GM20431 (cell line): Measurements from ENCODE around the gene SPRED3.
"Not testable (repeated sequence)": the region's sequence is repeated elsewhere in the genome, so short reads cannot be mapped to it uniquely, and the experiment has no call there.

Experiments used
- in situ Hi-C: fragments of 300-500 bp; cut with MseI, MboI; formaldehyde crosslinking; loops from one replicate; pipeline ENCODE4 v1.15.0; 2020; ENCODE audit warnings: low sequenced_read_pairs; ENCODE audit not compliant: unreplicated experiment

SPRED3 gene

DNA sequence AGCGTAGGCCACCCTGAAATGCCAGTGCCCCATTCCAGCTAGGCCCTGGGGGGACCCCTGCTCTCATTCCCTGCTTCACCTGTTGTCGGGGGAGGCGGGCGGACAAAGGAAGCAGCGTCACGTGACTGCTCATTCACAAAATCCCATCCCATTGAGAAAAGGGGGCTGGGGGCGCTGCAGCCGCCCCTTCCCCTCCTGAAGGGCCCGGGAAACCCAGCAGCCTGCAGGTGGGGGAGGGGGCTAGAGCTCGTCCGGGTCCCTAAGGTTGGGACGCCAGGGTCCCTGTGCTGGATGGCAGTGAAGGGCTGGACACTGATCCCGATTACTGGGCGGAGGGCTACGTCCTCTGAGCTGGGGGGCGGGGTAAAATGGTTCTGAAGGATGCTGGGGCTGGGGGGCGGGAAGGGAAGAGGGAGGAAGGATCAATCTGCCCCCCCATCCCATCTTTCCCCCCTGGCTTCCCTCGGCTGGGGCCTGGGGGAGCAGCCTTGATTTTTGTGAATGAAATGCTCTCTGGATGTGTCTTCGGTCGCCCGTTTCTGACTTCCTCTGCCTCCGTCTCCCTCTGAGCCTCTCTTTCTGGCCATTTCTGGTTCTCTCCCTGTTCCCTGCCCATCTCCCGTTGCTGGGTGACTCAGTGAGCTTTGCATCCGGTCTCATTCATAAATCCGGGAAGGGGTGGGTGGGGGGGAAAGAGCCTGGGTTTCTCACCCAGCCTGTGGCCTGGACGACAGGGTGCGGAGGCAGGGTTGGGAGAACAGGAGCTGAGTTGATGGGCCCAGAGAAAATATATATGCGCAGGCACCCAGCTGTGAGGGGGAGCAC lies 816 bp downstream of the SPRED3 start:
- in situ Hi-C loops: no loop called here

DNA sequence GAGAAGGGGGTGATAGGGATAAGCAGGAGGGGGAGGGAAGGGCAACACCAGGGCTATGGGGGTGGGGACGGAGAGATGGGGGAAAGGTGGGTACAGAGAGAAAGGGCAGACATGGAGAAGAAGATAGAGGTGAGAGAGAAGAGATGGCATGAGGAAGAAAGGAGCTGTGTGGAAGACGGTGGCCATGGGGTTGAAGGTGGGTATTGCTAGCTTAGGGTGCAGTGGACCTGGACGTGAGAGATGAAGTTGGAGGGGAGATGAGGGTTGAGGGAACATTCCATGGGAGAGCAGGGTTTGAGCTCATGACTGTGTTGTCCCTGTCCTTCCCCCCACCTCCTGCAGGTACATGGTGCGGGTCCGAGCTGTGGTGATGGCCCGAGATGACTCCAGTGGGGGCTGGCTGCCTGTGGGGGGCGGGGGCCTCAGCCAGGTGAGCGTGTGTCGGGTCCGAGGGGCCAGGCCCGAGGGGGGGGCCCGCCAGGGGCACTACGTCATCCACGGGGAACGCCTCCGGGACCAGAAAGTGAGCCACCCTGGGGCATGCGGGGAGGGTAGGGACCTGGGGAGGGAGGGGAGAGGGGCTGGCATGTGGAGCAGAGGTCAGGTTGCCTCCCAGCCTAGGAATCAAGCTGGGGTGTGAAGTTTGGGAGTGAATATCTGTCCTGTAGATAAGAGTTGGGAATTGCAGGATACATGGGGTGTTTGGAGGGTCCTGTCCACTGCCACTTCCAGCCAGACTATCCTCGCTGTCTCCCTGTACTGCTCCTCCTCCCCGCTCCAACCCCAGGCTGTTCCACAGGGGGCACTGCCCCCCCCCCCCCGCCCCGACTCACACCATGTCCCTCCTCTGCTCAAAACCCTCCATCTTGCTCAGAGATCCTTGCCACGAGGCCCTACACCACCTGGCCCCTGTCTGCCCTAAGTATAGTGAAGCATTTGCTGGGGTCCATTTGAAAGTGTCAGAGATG lies 1.7 kb downstream of the SPRED3 start:
- in situ Hi-C loops: no loop called here

GRCh38 chr19:38391911-38392464 lies 3.5 kb downstream of the SPRED3 start:
- in situ Hi-C loops: no loop called here

DNA sequence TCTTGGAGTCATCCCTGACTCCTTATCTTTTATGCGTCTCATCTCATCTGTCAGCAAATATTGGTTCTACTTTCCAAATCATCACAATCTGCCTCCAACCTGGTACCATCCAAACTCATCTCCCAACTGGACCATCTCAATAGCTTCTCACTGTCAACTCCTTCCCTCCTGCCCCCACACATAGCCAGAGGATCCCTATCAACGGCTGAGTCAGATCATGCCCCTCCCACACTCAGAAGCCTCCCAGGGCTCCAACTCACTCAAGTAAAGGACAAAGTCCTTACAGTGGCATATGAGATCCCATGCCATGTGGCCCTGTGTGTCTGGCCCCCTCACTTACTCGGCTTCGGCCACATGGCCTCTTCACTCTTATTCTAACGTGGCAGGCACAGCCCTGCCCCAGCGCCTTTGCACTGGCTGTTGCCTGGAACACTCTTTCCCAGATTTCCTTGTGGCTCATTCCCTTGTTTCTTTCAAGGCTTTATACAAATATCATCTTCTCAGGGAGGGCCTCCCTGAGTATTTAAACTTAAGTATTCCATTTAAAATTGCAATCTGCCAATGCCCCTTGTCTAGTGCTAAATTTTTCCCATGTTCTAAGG lies 4.3 kb downstream of the SPRED3 start:
- in situ Hi-C loops: no loop called here

- in situ Hi-C loops: no loop called here
Observed at GRCh38 chr19:38394488-38394887, 6.0 kb downstream of the SPRED3 start.

- in situ Hi-C loops: no loop called here
Observed at GRCh38 chr19:38395381-38396114, 7.1 kb downstream of the SPRED3 start.

- in situ Hi-C loops: no loop called here
Observed at GRCh38 chr19:38399081-38399480, 10.6 kb downstream of the SPRED3 start.

DNA sequence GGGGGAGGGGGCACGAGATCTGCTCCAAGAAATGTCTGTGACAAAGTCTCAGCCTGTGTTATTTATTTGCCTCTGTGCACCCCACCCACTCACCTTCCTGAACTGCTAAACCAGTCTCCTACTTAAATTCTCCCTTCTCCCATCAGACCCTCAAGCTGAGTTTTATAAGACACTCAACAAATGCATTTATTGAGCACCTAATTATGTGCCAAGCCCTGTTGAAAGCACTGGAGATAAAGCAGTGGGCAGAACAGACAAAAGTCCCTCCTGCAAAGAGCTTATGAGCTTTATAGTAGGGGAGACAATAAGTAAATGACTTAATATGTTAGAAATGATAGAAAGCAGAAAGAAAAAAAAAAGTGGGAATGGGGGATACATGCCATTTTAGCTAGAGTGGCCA lies 11.0 kb downstream of the SPRED3 start:
- in situ Hi-C loops: no loop called here

GRCh38 chr19:38400361-38400760 lies 11.9 kb downstream of the SPRED3 start:
- in situ Hi-C loops: no loop called here

DNA sequence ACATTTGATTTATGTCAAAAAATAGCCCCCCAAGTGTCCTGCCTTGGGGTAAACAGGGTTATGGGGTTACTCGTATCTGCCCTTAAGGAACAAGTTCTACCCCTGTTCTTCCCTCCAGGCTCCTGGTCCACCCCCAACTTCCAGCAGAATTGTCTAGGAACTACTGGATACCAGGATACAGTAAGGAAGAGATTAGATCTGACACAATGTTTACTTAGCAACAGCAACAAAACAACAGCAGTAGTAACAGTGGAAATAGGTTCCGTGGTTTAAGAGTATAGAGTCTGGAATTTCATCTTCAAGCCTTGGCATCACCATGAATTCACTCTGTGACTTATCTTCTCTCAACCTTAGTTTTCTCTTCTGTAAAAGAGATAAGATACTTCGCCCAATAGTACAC lies 12.7 kb downstream of the SPRED3 start:
- in situ Hi-C loops: no loop called here

- in situ Hi-C loops: no loop called here
Observed at GRCh38 chr19:38402623-38402966, 14.1 kb downstream of the SPRED3 start.

- in situ Hi-C loops: no loop called here
Observed at GRCh38 chr19:38402967-38403674, 14.6 kb downstream of the SPRED3 start, which contains the start of gene FAM98C. Gene FAM98C, plus strand, starts transcription at chr19:38403093. Its CDS starts 61 bp downstream, at chr19:38403154.

GRCh38 chr19:38404858-38405257 lies 16.4 kb downstream of the SPRED3 start:
- in situ Hi-C loops: no loop called here

DNA sequence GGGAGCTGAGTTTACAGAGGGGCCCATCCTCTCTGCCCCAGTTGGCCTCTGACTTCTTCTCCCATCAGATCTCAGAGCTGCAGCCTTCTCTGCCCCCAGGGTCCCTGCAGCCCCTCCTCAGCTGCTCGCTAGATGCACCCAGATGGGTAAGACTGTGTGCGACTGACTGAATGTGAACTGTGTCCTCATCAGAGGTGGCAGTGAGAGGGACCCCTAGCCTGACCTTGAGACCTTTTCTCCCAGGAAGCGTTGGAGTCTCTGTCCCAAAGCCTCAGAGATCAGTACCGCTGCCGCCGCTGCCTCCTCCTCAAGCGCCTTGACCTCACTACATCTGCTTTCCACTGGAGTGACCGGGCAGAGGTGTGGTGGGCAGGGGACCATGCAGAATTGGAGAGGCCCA lies 16.8 kb downstream of the SPRED3 start:
- in situ Hi-C loops: no loop called here

- in situ Hi-C loops: no loop called here
Observed at GRCh38 chr19:38409631-38410133, 21.2 kb downstream of the SPRED3 start.

- in situ Hi-C loops: not testable (repeated sequence)
Observed at GRCh38 chr19:38410407-38410806, 21.9 kb downstream of the SPRED3 start.

DNA sequence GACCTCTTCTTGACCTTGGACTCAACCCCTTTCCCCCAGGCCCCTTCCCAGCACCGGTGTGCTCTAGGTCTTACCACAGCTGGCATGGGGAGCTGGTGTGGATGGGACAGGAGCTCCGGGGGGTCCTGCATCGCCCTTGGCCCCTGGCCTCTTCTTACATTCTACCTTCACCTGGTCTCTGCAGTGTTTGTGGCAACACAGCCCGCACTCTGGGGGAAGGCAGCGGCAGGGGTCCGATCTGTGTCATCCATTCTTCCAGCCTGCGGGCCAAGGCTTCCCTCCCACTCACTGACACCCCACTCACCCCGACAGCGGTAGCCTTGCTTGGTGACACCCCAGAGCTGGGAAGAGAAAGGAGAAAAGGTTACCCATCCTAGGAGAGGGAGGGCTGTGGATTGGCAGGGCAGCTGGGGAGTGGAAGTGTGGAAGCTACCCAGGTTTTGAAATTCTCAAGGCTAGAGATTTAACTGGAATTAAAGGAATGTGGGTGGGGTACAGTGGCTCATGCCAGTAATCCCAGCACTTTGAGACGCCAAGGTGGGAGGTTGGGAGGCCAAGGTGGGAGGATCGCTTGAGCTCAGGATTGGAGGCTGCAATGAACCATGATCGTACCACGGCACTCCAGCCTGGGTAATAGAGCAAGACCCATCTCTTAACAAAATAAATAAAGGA lies 22.7 kb downstream of the SPRED3 start:
- in situ Hi-C loops: no loop called here

DNA sequence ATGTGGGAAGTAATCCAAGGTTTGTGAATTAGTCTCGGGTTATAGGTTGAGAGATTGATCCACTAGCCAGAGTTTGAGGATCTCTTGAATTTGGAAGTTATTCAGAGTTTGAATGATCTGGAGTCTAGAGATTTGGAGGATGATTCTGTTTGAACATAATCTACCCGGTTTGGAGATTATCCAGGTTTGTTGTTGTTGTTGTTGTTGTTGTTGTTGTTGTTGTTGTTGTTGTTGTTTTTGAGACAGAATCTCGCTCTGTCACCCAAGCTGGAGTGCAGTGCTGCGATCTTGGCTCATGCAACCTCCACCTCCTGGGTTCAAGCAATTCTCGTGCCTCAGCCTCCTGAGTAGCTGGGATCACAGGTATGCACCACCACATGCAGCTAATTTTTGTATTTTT lies 23.4 kb downstream of the SPRED3 start:
- in situ Hi-C loops: not testable (repeated sequence)
